ENCODE data around the gene DIP2C. TPM values are rescaled to one million over a fixed set of nuclear protein-coding genes. Genes with fewer than 3 reads are reported as not detected.

Gene DIP2C
- total RNA-seq, 3 donors from 2014 or later, result 17.1 to 48.2 (median 20.3) TPM

- intact Hi-C loops (cut with DNase I; ENCODE audit: low total_unique reads), result loop anchor here (10.0 kb wide), 1 partner anchor 162 kb away; no protein-coding TSS in a partner anchor
- H3K27me3 ChIP-seq, result no peaks in the 10 kb centered on the region
- H3K9me3 ChIP-seq, result no peaks in the 10 kb centered on the region
- no peak for DNase-seq (ENCODE audit: low spot score in 2 of 2)
- no peaks in the 10 kb centered on the region for H3K4me1 ChIP-seq
- TF ChIP-seq CTCF (IDR thresholded peaks at IDR 0.05) (no peak), POLR2AphosphoS5 (IDR thresholded peaks at IDR 0.05) (no peak), POLR2A (IDR thresholded peaks at IDR 0.05) (no peak)
- no peaks in the 10 kb centered on the region for H3K36me3 ChIP-seq
- H3K4me3 ChIP-seq, result no peak overlapping the region
- H3K27ac ChIP-seq, result no peak overlapping the region
These were observed 33.0 kb upstream of the DIP2C start for GRCh38 chr10:722281-723060.

DNA sequence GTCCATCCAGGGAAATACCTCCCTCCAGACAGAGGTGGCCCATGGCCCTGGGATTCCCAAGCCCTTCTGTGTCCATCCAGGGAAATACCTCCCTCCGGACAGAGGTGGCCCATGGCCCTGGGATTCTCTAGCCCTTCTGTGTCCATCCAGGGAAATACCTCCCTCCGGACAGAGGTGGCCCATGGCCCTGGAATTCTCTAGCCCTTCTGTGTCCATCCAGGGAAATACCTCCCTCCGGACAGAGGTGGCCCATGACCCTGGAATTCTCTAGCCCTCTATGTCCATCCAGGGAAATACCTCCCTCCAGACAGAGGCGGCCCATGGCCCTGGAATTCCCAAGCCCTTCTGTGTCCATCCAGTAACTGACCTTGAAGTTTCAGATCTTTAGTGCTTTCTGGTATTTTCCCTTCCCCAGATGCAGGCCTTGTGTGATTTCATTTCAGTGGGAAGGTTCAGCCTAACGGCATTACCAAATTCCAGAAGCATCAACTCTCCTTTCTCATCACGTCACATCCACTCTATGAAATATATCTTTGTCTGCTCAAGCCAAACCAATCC, 28.8 kb upstream of the DIP2C start:
- H3K4me1 ChIP-seq, result no peaks in the 10 kb centered on the region
- H3K4me3 ChIP-seq, result no peak overlapping the region
- H3K9me3 ChIP-seq, result peaks cover 8 to 12% of the 10 kb centered on the region in 2 donors
- intact Hi-C loops (cut with DNase I; ENCODE audit: low total_unique reads), result no loop called here
- no peaks in the 10 kb centered on the region for H3K27me3 ChIP-seq
- no peak for DNase-seq (ENCODE audit: low spot score in 2 of 2)
- H3K27ac ChIP-seq, result no peak overlapping the region
- H3K36me3 ChIP-seq, result no peaks in the 10 kb centered on the region
- TF ChIP-seq POLR2A (IDR thresholded peaks at IDR 0.05) (no peak), CTCF (IDR thresholded peaks at IDR 0.05) (no peak), POLR2AphosphoS5 (IDR thresholded peaks at IDR 0.05) (no peak)

GRCh38 chr10:717458-717857, 28.0 kb upstream of the DIP2C start:
- no peak for TF ChIP-seq CTCF (IDR thresholded peaks at IDR 0.05)
- no peak for TF ChIP-seq POLR2A (IDR thresholded peaks at IDR 0.05)
- H3K36me3 ChIP-seq, result no peaks in the 10 kb centered on the region
- H3K9me3 ChIP-seq, result peaks cover 12% of the 10 kb centered on the region in 2 donors
- H3K4me3 ChIP-seq, result no peak overlapping the region
- H3K27me3 ChIP-seq, result no peaks in the 10 kb centered on the region
- no peak overlapping the region for H3K27ac ChIP-seq
- H3K4me1 ChIP-seq, result no peaks in the 10 kb centered on the region
- intact Hi-C loops (cut with DNase I; ENCODE audit: low total_unique reads), result no loop called here
- no peak for DNase-seq (ENCODE audit: low spot score in 2 of 2)

DNA sequence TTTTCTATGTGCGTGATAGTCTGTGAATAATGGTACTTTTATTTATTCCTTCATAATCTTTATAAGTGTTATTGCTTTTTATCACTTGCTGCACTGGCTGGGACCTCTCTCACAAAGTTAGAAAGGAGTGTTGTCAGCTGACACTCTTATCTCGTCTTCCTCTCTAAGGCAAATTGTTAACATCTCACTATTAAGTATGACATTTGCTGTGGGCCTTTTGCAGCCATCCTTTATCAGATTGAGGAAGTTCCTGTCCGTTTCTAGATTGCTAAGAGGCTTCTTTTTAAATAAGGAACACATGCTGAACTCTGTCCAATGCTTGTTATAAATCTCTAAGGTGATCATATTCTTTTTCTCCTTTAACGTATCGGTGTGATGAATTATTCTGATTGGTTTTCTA, 27.4 kb upstream of the DIP2C start:
- H3K9me3 ChIP-seq, result peaks cover 12% of the 10 kb centered on the region in 2 donors
- no peak for DNase-seq (ENCODE audit: low spot score in 2 of 2)
- intact Hi-C loops (cut with DNase I; ENCODE audit: low total_unique reads), result no loop called here
- no peaks in the 10 kb centered on the region for H3K27me3 ChIP-seq
- TF ChIP-seq POLR2A (IDR thresholded peaks at IDR 0.05) (no peak), POLR2AphosphoS5 (IDR thresholded peaks at IDR 0.05) (no peak), CTCF (IDR thresholded peaks at IDR 0.05) (no peak)
- H3K27ac ChIP-seq, result no peak overlapping the region
- no peaks in the 10 kb centered on the region for H3K4me1 ChIP-seq
- H3K36me3 ChIP-seq, result no peaks in the 10 kb centered on the region
- H3K4me3 ChIP-seq, result no peak overlapping the region

DNA sequence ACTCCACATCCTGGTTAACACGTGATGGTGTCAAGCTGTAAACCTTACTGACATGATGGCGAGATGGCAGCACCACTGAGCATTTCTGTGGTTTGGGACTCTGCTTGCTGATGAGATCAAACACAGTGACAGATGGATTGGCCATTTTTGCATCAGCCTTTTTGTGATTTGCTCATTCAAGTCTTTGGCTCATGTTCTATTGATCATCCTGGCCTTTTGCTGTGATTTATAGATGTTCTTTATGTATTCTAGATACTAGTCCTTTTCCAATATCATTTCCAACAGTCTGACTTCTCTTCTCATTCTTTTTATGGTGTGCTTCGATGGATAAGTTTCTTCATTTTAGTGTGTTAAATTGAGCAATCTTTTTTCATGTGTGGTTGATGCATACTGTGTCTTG, 24.7 kb upstream of the DIP2C start:
- no peaks in the 10 kb centered on the region for H3K36me3 ChIP-seq
- no peak for DNase-seq (ENCODE audit: low spot score in 2 of 2)
- H3K4me3 ChIP-seq, result no peak overlapping the region
- intact Hi-C loops (cut with DNase I; ENCODE audit: low total_unique reads), result no loop called here
- TF ChIP-seq POLR2A (IDR thresholded peaks at IDR 0.05) (no peak), CTCF (IDR thresholded peaks at IDR 0.05) (no peak), POLR2AphosphoS5 (IDR thresholded peaks at IDR 0.05) (no peak)
- no peak overlapping the region for H3K27ac ChIP-seq
- H3K4me1 ChIP-seq, result no peaks in the 10 kb centered on the region
- peaks cover 12% of the 10 kb centered on the region in 2 donors for H3K9me3 ChIP-seq
- no peaks in the 10 kb centered on the region for H3K27me3 ChIP-seq
